GM10266 (cell line): ENCODE results near the gene CCNG1.
A peak's percentile ranks its signal among the peaks of the same experiment; 100 is the strongest.
"Not testable (repeated sequence)": the region's sequence is repeated elsewhere in the genome, so short reads cannot be mapped to it uniquely, and the experiment has no call there.

Experiments
- DNase-seq: peaks from one replicate; pipeline ENCODE4 v3.0.0; 2012; ENCODE audit errors: extremely low spot score
- CTCF ChIP-seq: IDR thresholded peaks from 2 replicates; pipeline ENCODE4 v1.5.1; 2012; ENCODE audit warnings: mild to moderate bottlenecking, low read depth; ENCODE audit not compliant: control insufficient read depth, insufficient read depth; ENCODE audit errors: missing control alignments

Gene CCNG1

GRCh38 chr5:163404364-163405173 is 32.8 kb upstream of the CCNG1 start:
- DNase-seq, result no peak
- no peak for TF ChIP-seq CTCF

GRCh38 chr5:163407034-163407655 is 30.2 kb upstream of the CCNG1 start:
- peak; percentile 8 for DNase-seq
- no peak for TF ChIP-seq CTCF

GRCh38 chr5:163408311-163408923 is 29.0 kb upstream of the CCNG1 start:
- peak; percentile 83 for TF ChIP-seq CTCF

GRCh38 chr5:163409384-163409783 is 28.0 kb upstream of the CCNG1 start:
- no peak for TF ChIP-seq CTCF

More at GRCh38 chr5:163408311-163408923, 29.0 kb upstream of the CCNG1 start:
- peak; percentile 59 for DNase-seq

GRCh38 chr5:163410505-163410904 is 26.9 kb upstream of the CCNG1 start:
- DNase-seq, result no peak
- no peak for TF ChIP-seq CTCF

More at GRCh38 chr5:163409384-163409783, 28.0 kb upstream of the CCNG1 start:
- no peak for DNase-seq

- DNase-seq, result not testable (repeated sequence)
Observed at GRCh38 chr5:163415673-163416072, 21.7 kb upstream of the CCNG1 start.

GRCh38 chr5:163424836-163425235 is 12.6 kb upstream of the CCNG1 start:
- DNase-seq, result no peak
- TF ChIP-seq CTCF, result no peak

- DNase-seq, result not testable (repeated sequence)
Observed at GRCh38 chr5:163426128-163426527, 11.3 kb upstream of the CCNG1 start.
